HCT116 (cell line): Measurements from ENCODE around the gene MEIKIN. TPM values are rescaled to one million over a fixed set of nuclear protein-coding genes. Genes with fewer than 3 reads are reported as not detected.

Source experiments
- ATAC-seq: fragments of 200-7000 bp; cut with Tn5 transposase; 2 replicates; pipeline ENCODE4 v1.9.1; 2020; ENCODE audit warnings: mild to moderate bottlenecking, moderate library complexity
- BruUV-seq: library from RNA; stranded (reverse); fragments of 400-500 nt; replicated peaks from 2 replicates; lab custom pipeline; 2021; lab: Mats Ljungman, UMichigan
- CTCF ChIA-PET: fragments of 300-600 bp; sonication (Branson Sonifier 250); formaldehyde crosslinking; loops from one replicate; lab custom pipeline; 2021; ENCODE audit warnings: antibody characterized with exemption; lab: Charles Lee
- POLR2A ChIA-PET: fragments of 300-600, 350-600 bp; sonication (Branson Sonifier 250); formaldehyde crosslinking; loops from one replicate; lab custom pipeline; 2021; ENCODE audit warnings: antibody characterized with exemption; lab: Charles Lee
- RAD21 ChIA-PET, 2 experiments: fragments of 300-600 bp; sonication (Branson Sonifier 250); formaldehyde crosslinking; loops; one replicate each; lab custom pipeline; 2023; ENCODE audit warnings: low total read pairs in 2 of 2; ENCODE audit not compliant: uncharacterized antibody in 2 of 2, unreplicated experiment in 2 of 2, low non-redundant PET in 1 of 2; lab: Charles Lee
- DNase-seq: peaks from one replicate; pipeline ENCODE4 v3.0.0-alpha.2; 2010; ENCODE audit warnings: low read depth, low spot score
- H2AFZ ChIP-seq: fragments of 200-600 bp; shearing (Covaris generic), sonication (generic); 2 replicates; pipeline ENCODE4 v1.6.1; 2017; ENCODE audit warnings: low read depth, mixed run types, mixed read lengths, antibody characterized with exemption, low read length; ENCODE audit not compliant: poor library complexity, severe bottlenecking
- H3K27ac ChIP-seq: 2 replicates; pipeline ENCODE4 v1.5.1; 2012; ENCODE audit warnings: low read depth, low read length
- H3K27me3 ChIP-seq: fragments of 200-600 bp; sonication (generic); 2 replicates; pipeline ENCODE4 v1.6.1; 2016; ENCODE audit warnings: mixed run types, low read length, mixed read lengths; ENCODE audit not compliant: insufficient read depth
- H3K36me3 ChIP-seq, 2 experiments: fragments of 200-500 bp in 1 of 2; fragments of 200-600 bp in 1 of 2; sonication (Bioruptor generic) in 1 of 2; sonication (generic) in 1 of 2; 2 replicates each; pipeline versions ENCODE4 v1.5.1 to v1.6.1; 2014 to 2016; ENCODE audit warnings: low read length in 2 of 2, inconsistent platforms in 1 of 2, mixed read lengths in 1 of 2, mixed run types in 1 of 2; ENCODE audit not compliant: insufficient read depth in 2 of 2, control insufficient read depth in 1 of 2
- H3K4me1 ChIP-seq, 2 experiments: fragments of 200-600 bp in 1 of 2; sonication (generic) in 1 of 2; 2 replicates each; pipeline versions ENCODE4 v1.5.1 to v1.6.1; 2012 to 2017; ENCODE audit warnings: low read length in 2 of 2, inconsistent platforms in 1 of 2, mild to moderate bottlenecking in 1 of 2, mixed read lengths in 1 of 2, mixed run types in 1 of 2, moderate library complexity in 1 of 2; ENCODE audit not compliant: insufficient read depth in 2 of 2, control insufficient read depth in 1 of 2
- H3K4me2 ChIP-seq: fragments of 200-600 bp; sonication (generic); 2 replicates; pipeline ENCODE4 v1.6.1; 2017; ENCODE audit warnings: mixed run types, low read length, mixed read lengths
- H3K4me3 ChIP-seq, 2 experiments: fragments of 200-600 bp in 1 of 2; sonication (generic) in 1 of 2; replicated peaks in 1 of 2; 2 replicates each; pipeline ENCODE4 v1.5.1; 2011 to 2016; ENCODE audit warnings: low read length in 2 of 2, control low read depth in 1 of 2, low read depth in 1 of 2, mild to moderate bottlenecking in 1 of 2, mixed read lengths in 1 of 2, mixed run types in 1 of 2
- H3K79me2 ChIP-seq: fragments of 200-600 bp; sonication (generic); 2 replicates; pipeline ENCODE4 v1.6.1; 2017; ENCODE audit warnings: mild to moderate bottlenecking, mixed run types, low read length, moderate library complexity, mixed read lengths; ENCODE audit not compliant: insufficient read depth
- H3K9ac ChIP-seq: fragments of 200-600 bp; sonication (generic); 2 replicates; pipeline ENCODE4 v1.6.1; 2016; ENCODE audit warnings: low read length, mixed read lengths
- H3K9me2 ChIP-seq: fragments of 200-600 bp; sonication (generic), shearing (Covaris generic); 2 replicates; pipeline ENCODE4 v1.6.1; 2017; ENCODE audit warnings: mixed run types, mild to moderate bottlenecking, moderate library complexity; ENCODE audit not compliant: insufficient read depth
- H3K9me3 ChIP-seq, 2 experiments: fragments of 200-500 bp in 1 of 2; fragments of 200-600 bp in 1 of 2; sonication (Bioruptor generic) in 1 of 2; sonication (generic) in 1 of 2; 2 replicates each; pipeline ENCODE4 v1.6.1; 2014 to 2017; ENCODE audit warnings: low read length in 2 of 2, mixed read lengths in 2 of 2, inconsistent platforms in 1 of 2, low read depth in 1 of 2, mild to moderate bottlenecking in 1 of 2, mixed run types in 1 of 2, moderate library complexity in 1 of 2; ENCODE audit not compliant: control insufficient read depth in 1 of 2, insufficient read depth in 1 of 2
- H4K20me1 ChIP-seq: fragments of 200-600 bp; sonication (generic), shearing (Covaris generic); 2 replicates; pipeline ENCODE4 v1.6.1; 2017; ENCODE audit warnings: mixed run types, mild to moderate bottlenecking, moderate library complexity; ENCODE audit not compliant: insufficient read depth
- ELF1 ChIP-seq: IDR thresholded peaks from 2 replicates; pipeline ENCODE4 v1.6.1; 2012; ENCODE audit warnings: low read depth, borderline replicate concordance
- POLR2A ChIP-seq: IDR thresholded peaks from 2 replicates; pipeline ENCODE4 v1.7.0; 2011; ENCODE audit warnings: borderline replicate concordance; ENCODE audit not compliant: insufficient read depth, insufficient read length; ENCODE audit errors: extremely low read depth
- POLR2AphosphoS5 ChIP-seq: IDR thresholded peaks from 2 replicates; pipeline ENCODE4 v1.6.1; 2011; ENCODE audit warnings: mild to moderate bottlenecking, low read depth, low read length, moderate library complexity
- SP1 ChIP-seq: IDR thresholded peaks from 2 replicates; pipeline ENCODE4 v1.6.1; 2012; ENCODE audit warnings: low read depth
- intact Hi-C: fragments of 100-400 bp; cut with micrococcal nuclease; formaldehyde crosslinking; loops from 2 replicates; pipeline ENCODE4 v1.10.0; 2022
- total RNA-seq: library from RNA; stranded (reverse); gene quantifications from one replicate; pipeline ENCODE4 v1.2.1, GENCODE V29; 2021; ENCODE audit not compliant: unreplicated experiment
- TF ChIP-seq, protein P1 (sequence below): IDR thresholded peaks from 2 replicates; pipeline ENCODE4 v1.6.1; 2012
- TF ChIP-seq, protein P2 (sequence below): IDR thresholded peaks from 2 replicates; pipeline ENCODE4 v1.6.1; 2012; ENCODE audit warnings: low read depth
- TF ChIP-seq, protein P3 (sequence below): IDR thresholded peaks from 2 replicates; pipeline ENCODE4 v1.6.1; 2012

Gene MEIKIN
- total RNA-seq, 1 experiment from 2014 or later = not detected

DNA sequence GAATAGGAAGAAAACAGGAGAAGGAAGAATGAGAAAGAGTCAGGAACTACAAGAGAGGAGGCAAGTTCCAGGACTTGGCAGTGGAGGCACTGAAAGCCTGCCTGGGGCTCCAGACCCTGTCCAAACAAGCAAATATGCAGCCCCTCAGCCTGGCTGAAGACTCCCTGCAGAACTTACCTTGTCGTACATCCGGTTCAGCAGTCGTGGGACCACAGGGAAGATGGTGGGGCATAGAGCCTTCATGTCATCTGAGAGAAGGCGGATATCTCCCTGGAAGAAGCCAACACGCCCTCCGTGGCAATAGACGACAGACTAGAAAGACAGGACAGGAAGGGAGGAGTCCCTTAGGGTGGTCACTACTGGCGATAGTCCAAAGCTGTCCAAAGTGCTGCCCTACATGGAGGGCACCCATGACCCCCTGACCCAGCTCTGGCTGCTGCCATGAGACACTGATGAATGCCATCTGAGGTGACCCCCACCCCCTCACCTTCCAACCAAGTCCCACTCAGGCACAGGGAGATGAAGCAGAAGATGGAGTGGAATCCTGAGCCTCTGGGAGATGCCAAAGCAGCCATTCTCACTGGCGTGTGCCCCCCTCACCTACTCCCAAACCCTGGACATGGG lies 27.7 kb upstream of the MEIKIN start:
- no peaks in the 10 kb centered on the region for H3K9me2 ChIP-seq
- TF ChIP-seq SP1 (no peak), ELF1 (no peak)
- BruUV-seq = no TSS peak
- H3K4me1 ChIP-seq = no peaks in the 10 kb centered on the region
- no peak for ATAC-seq
- H4K20me1 ChIP-seq = no peaks in the 10 kb centered on the region
- no peak overlapping the region for H3K9ac ChIP-seq
- no peaks in the 10 kb centered on the region for H3K9me3 ChIP-seq
- RAD21 ChIA-PET = no interaction called here
- no peaks in the 10 kb centered on the region for H3K36me3 ChIP-seq
- H3K4me3 ChIP-seq = no peak overlapping the region
- H3K4me2 ChIP-seq = no peak overlapping the region
- intact Hi-C loops = no loop called here
- POLR2A ChIA-PET = no interaction called here
- H2AFZ ChIP-seq = no peak overlapping the region
- CTCF ChIA-PET = no interaction called here
- H3K79me2 ChIP-seq = no peaks in the 10 kb centered on the region
- H3K27me3 ChIP-seq = no peaks in the 10 kb centered on the region
- no peak overlapping the region for H3K27ac ChIP-seq
- no peak for DNase-seq

DNA sequence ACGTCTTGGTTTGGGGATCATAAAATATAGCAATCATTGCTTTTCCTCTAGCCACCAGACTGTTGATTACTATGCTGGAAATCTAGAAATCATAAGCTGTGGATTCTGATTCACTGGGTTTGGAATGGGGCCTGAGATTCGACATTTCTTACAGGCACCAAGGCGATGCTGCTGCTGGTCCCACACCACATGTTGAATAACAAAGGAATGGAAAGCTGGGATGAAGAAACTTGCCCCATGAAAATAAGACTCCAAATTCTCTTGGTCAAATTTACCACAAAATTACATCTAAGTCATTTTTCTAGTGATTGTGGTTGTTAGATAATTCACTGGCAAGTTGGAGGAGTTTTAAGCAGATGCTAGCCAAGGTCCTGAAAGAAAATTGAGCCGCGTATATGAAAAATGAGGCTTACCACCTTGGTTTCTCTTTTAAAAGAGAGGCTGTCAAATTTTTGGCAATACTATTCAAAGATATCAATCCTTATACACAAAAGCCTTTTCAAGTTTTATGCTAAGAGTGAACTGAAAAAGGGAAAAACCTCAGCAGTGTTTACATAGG lies 23.0 kb upstream of the MEIKIN start:
- ChIA-PET CTCF (no interaction called here), RAD21 (no interaction called here), POLR2A (interaction anchor here (0.6 kb wide), 1 partner anchor 146 kb away, joined by 4 read pairs; no protein-coding TSS in a partner anchor)
- Histone ChIP-seq H3K9ac (no peak overlapping the region), H3K4me3 (no peak overlapping the region), H3K9me3 (no peaks in the 10 kb centered on the region), H3K4me2 (no peak overlapping the region), H3K27me3 (no peaks in the 10 kb centered on the region), H3K4me1 (no peaks in the 10 kb centered on the region), H3K36me3 (no peaks in the 10 kb centered on the region), H4K20me1 (no peaks in the 10 kb centered on the region), H3K27ac (no peak overlapping the region), H3K79me2 (no peaks in the 10 kb centered on the region), H2AFZ (no peak overlapping the region), H3K9me2 (no peaks in the 10 kb centered on the region)
- intact Hi-C loops = no loop called here
- TF ChIP-seq POLR2AphosphoS5 (no peak), ELF1 (no peak), POLR2A (no peak)
- TF ChIP-seq, protein P1, sequence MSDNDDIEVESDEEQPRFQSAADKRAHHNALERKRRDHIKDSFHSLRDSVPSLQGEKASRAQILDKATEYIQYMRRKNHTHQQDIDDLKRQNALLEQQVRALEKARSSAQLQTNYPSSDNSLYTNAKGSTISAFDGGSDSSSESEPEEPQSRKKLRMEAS = no peak
- TF ChIP-seq, protein P2, sequence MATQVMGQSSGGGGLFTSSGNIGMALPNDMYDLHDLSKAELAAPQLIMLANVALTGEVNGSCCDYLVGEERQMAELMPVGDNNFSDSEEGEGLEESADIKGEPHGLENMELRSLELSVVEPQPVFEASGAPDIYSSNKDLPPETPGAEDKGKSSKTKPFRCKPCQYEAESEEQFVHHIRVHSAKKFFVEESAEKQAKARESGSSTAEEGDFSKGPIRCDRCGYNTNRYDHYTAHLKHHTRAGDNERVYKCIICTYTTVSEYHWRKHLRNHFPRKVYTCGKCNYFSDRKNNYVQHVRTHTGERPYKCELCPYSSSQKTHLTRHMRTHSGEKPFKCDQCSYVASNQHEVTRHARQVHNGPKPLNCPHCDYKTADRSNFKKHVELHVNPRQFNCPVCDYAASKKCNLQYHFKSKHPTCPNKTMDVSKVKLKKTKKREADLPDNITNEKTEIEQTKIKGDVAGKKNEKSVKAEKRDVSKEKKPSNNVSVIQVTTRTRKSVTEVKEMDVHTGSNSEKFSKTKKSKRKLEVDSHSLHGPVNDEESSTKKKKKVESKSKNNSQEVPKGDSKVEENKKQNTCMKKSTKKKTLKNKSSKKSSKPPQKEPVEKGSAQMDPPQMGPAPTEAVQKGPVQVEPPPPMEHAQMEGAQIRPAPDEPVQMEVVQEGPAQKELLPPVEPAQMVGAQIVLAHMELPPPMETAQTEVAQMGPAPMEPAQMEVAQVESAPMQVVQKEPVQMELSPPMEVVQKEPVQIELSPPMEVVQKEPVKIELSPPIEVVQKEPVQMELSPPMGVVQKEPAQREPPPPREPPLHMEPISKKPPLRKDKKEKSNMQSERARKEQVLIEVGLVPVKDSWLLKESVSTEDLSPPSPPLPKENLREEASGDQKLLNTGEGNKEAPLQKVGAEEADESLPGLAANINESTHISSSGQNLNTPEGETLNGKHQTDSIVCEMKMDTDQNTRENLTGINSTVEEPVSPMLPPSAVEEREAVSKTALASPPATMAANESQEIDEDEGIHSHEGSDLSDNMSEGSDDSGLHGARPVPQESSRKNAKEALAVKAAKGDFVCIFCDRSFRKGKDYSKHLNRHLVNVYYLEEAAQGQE = peak; percentile 35
- TF ChIP-seq, protein P3, sequence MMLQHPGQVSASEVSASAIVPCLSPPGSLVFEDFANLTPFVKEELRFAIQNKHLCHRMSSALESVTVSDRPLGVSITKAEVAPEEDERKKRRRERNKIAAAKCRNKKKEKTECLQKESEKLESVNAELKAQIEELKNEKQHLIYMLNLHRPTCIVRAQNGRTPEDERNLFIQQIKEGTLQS = no peak
- ATAC-seq (no peak), DNase-seq (no peak)
- no TSS peak for BruUV-seq
